GM12872 (cell line): ENCODE data around the gene TTC12.

Experiments used
- CTCF ChIP-seq: IDR thresholded peaks from 3 replicates; pipeline ENCODE4 v1.5.1; 2011; ENCODE audit warnings: low read depth, mild to moderate bottlenecking, low read length, moderate library complexity; ENCODE audit not compliant: insufficient read depth

Gene TTC12

GRCh38 chr11:113407163-113407562 lies 92.8 kb downstream of the TTC12 start:
- no peak for TF ChIP-seq CTCF

DNA sequence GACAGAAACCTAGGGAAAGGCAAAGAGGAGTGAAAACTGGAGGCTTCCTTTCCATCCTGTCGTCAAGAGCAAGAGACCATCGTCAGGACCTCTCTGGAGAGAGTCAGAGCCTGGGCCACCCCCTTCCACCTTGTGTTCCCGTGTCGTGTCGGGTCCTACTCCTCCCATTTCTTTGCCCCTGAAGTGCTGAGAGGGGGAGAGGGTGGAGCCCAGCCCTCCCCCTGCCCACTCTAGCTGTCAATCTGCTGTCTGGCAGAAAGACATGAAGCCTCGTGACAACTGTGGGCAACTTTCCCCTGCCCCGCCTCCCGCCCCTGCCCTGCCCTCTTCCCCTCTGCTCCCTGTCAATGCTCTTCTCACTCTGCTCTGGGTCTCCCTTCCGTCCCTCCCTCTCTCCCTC lies 93.8 kb downstream of the TTC12 start:
- TF ChIP-seq CTCF = no peak

DNA sequence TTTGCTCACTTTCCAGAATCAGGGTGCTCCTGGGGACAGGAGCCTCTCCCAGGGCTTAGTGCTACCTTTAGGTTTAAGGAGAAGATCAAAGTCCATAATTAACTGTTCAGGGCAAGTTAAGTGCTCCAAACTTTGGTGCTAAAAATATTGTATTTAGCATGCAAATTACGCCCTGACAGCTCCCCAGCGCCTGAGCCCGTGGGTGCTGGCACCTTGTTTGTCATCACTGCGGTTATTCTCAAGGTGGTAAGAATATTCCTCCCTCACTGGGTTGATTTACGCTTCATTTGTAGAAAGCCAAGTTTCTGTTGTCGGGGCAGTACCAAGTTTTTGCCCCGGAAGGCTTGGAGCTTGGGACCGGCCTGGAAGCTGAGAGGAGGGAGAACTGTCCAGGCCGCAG lies 94.5 kb downstream of the TTC12 start:
- no peak for TF ChIP-seq CTCF

DNA sequence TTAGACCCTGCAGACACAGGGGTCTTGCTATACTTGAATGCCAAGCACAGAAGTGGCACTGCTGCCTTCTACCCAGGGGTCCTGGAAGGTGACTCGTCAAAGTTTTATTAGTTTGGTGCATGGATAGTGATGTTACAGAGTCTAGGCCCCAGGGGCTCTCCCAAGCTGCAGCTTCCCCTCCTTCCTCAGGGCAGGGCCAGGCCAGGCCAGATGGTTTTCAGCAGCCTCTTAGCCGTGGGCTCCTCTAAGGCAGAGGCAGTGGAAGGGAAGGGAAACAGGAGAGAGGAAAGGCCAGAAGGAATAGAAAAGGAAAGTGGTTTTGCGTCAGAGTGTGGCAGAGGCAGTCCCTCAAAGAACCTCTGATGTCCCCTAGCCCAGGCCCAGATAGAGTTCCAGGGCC lies 95.1 kb downstream of the TTC12 start:
- TF ChIP-seq CTCF = no peak

GRCh38 chr11:113410414-113411135 lies 96.2 kb downstream of the TTC12 start:
- no peak for TF ChIP-seq CTCF

GRCh38 chr11:113411536-113411935 lies 97.2 kb downstream of the TTC12 start:
- no peak for TF ChIP-seq CTCF

DNA sequence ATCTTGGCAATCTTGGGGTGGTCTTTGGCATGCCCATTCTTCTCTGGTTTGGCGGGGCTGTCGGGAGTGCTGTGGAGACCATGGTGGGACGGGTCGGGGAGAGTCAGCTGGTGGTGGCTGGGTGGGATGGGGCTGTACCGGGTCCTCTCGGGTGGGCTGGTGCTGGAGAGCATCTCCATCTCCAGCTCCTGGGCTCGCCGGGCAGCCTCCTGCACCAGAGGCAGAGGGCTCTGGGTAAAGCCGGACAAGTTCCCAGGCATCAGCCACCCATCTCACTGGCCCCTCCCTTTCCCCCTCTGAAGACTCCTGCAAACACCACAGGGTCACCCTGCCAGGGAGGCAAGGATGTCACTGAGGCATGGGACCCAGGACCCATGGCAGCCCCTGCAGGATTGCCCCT lies 98.3 kb downstream of the TTC12 start:
- TF ChIP-seq CTCF = no peak
